Measurements from ENCODE around the gene AK4.

The AK4 gene

DNA sequence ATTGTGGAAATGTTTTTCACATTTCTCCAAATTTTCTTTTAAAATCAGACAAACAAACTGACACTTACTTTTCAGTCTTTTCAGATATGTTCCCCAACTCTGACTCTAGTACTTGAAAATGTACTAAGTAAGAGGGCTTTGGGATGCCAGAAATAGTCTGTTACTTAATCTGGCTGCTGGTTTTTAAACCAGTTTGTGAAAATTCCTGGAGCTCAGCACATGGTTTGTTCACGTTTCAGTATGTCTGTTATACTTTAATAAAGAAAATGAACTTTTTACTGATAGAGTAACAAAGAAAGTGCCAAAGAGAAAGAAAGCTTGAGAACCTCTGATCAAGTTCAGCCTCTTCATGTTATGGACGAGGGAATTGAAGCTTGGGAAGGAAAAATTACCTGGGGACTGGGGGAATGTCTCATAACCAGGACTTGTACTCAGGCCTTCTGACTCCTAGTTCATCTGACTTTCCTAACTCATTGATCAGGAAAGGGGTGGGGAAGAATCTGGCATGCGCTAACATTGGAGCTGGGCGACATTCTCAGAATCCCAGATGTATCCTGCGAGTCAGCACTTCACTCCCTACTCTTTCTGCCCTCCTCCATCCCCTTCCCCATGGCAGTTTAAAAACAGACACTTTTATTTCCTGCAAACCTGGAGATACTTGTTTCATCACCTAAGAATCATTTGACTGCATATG, 130.5 kb downstream of the AK4 start:
- DNase-seq (ENCODE audit: low read depth): no peak

DNA sequence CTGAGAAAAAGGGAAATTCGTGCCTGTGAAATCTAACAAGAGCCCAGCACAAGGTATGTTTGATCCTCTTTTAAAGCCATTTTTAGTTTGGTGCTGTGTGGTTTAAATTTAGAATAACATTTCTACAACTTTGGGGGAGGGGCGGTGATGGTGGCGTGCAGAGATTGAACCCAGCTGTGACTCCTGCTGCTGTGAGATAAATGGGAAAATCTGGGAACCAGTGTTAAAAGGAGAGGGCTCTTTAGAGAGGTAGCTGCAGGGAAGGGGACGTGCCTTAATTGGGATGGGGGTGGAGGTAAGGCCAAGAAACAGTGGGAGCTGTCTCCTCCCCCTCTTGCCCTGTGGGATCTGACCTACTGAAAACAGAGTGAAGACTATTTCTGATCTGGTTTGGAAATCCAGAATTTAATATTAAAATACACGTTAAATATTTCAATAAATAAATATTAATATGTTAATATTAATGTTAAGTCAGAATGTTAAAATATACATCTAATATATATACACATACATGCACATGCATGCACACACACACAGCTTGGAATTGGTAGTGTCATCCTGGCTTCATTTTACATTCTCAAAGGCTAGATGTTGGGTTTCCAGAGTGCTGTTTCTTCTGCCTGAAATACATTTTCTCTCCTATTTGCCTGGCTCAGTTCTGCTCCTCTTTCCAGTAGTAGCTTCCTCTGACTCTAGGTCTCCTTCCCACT, 131.2 kb downstream of the AK4 start:
- no peak for DNase-seq (ENCODE audit: low read depth)
